Left lung (tissue), 10 donors: Measurements from ENCODE around the gene CTSE. TPM values are rescaled to one million over a fixed set of nuclear protein-coding genes. Genes with fewer than 3 reads are reported as not detected.

Experiments
- ATAC-seq: fragments of 200-7000 bp; cut with Tn5 transposase; one replicate; pipeline ENCODE4 v1.9.1; 2020; ENCODE audit warnings: moderate library complexity
- DNase-seq, 4 donors: peaks; one replicate each; pipeline ENCODE4 v3.0.0-alpha.2; 2013 to 2020
- H3K27ac ChIP-seq, 2 donors: fragments of 200-600 bp; sonication (generic) in 1 of 2; one replicate each; pipeline versions ENCODE4 v1.5.0 to v1.8.0; 2020 to 2021
- H3K27me3 ChIP-seq, 2 donors: fragments of 200-600 bp; sonication (generic) in 1 of 2; one replicate each; pipeline versions ENCODE4 v1.5.0 to v1.8.0; 2020 to 2021
- H3K36me3 ChIP-seq, 2 donors: fragments of 200-600 bp; sonication (generic) in 1 of 2; one replicate each; pipeline versions ENCODE4 v1.5.0 to v1.8.0; 2020 to 2021
- H3K4me1 ChIP-seq, 2 donors: fragments of 200-600 bp; one replicate each; pipeline ENCODE4 v1.8.0; 2021
- H3K4me3 ChIP-seq, 2 donors: fragments of 200-600 bp; sonication (generic) in 1 of 2; one replicate each; pipeline versions ENCODE4 v1.5.0 to v1.8.0; 2020 to 2021; ENCODE audit warnings: mild to moderate bottlenecking in 1 of 2
- H3K9me3 ChIP-seq, 2 donors: fragments of 200-600 bp; sonication (generic) in 1 of 2; one replicate each; pipeline versions ENCODE4 v1.5.0 to v1.8.0; 2020 to 2021
- intact Hi-C, 2 donors: fragments of 100-400 bp; cut with DNase I; formaldehyde crosslinking; loops; one replicate each; pipeline versions ENCODE4 v1.11.2 to v1.14.2; 2022
- polyA plus RNA-seq, 6 donors: library from polyadenylated mRNA; unstranded; fragments of 120-200 nt; gene quantifications; one replicate each; pipeline ENCODE4 v1.2.1, GENCODE V29; 2013; ENCODE audit not compliant: insufficient read length in 6 of 6
- total RNA-seq, 2 donors: library from RNA; stranded (reverse); fragmentation: NEBNext Ultra II Directional; extraction: Animal tissue kit (Norgen Biotek cat#: 25700); gene quantifications; one replicate each; pipeline ENCODE4 v1.2.1, GENCODE V29; 2021
- TF ChIP-seq, protein P1 (sequence below), 2 donors: fragments of 200-600 bp; sonication (generic) in 1 of 2; IDR thresholded peaks; one replicate each; pipeline versions ENCODE4 v1.5.0 to v1.8.0; 2021; ENCODE audit warnings: antibody characterized with exemption in 2 of 2
- donor health status: DM: no; HTN: yes; CAD: no.
- donor health status: DM: no; HTN: no; CAD: no.

The CTSE gene
- total and polyA plus RNA-seq, 8 donors: 0.35 to 624 (median 0.62) TPM

DNA sequence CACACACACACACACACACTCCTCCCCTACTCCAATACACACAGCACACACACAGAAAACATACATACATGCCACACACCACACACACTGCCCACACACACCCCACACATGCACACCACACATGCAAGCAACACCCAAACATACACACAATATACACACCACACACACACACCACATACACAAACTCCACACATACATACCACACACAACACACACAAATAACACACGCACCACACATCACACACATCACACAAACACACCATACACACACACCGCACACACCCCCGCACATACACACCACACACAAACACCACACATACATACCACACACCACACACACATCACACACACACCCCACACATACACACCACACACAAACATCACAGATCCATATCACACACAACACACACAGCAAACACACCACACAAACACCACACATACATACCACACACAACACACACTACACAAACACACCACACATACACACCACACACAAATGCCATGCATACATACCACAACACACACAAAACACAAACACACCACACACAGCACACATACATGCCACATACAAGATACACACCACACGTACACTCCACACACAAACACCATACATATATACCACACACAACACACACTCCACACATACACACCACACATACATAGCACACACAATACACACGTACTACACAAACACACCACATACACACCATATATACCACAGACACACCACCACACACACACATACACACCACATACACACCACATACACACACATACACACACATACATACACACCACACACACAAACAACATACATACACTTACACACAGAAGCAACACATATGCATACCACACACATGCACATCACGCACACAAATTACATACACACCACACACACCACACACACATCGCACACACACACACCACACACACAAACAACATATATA, 19.6 kb downstream of the CTSE start:
- Histone ChIP-seq H3K27me3 (no peaks in the 10 kb centered on the region), H3K36me3 (no peaks in the 10 kb centered on the region), H3K9me3 (no peaks in the 10 kb centered on the region), H3K4me1 (peaks cover 19 to 39% of the 10 kb centered on the region in 2 donors), H3K4me3 (no peak overlapping the region), H3K27ac (no peak overlapping the region)
- DNase-seq (no peak), ATAC-seq (no peak)
- intact Hi-C loops: no loop called here
- TF ChIP-seq, protein P1, sequence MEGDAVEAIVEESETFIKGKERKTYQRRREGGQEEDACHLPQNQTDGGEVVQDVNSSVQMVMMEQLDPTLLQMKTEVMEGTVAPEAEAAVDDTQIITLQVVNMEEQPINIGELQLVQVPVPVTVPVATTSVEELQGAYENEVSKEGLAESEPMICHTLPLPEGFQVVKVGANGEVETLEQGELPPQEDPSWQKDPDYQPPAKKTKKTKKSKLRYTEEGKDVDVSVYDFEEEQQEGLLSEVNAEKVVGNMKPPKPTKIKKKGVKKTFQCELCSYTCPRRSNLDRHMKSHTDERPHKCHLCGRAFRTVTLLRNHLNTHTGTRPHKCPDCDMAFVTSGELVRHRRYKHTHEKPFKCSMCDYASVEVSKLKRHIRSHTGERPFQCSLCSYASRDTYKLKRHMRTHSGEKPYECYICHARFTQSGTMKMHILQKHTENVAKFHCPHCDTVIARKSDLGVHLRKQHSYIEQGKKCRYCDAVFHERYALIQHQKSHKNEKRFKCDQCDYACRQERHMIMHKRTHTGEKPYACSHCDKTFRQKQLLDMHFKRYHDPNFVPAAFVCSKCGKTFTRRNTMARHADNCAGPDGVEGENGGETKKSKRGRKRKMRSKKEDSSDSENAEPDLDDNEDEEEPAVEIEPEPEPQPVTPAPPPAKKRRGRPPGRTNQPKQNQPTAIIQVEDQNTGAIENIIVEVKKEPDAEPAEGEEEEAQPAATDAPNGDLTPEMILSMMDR (IDR thresholded peaks at IDR 0.05): no peak

DNA sequence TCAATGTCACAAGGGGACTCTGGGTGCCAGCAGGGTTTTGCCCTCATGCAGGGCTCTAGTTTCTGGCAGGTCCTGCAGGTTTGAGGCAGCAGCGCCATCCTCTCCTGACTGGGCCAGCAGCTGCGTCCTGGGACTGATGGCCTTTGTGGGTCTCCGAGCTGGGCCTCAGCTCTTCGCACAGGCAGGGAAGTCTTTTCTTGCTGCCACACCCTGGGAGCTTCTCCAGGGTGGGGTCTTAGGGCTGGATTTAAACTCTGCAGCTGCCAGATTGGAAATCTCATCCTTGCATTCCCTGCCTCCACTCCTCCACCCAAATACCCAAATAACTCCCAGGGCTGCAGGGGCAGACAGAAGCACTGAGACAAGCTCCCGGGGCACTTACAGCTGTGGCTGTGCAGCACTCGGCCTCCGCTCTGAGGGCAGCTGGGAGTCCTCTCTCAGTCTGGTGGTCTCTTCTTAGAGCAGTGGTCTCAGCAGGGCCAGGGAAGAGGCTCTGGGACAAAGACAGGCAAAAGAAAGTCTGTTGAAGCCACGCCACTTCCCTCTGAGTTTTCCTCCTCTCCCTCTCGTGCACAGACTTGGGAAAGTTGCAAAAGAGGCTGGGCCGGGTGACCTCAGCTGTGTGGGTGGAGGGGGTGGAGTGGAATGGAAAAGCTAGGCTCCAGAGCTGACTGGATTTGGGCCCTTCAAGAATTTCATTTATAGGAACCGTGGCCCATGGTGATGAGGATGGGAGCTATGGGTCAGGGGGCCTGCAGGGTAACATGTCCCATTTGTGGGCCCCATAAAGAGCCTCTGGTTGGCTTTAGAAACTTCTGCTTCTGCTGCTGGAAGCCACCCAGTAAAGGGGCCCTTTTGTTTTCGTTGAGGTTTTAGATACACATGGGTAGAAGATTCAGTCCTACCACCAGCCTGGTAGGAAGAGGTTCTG, 20.6 kb downstream of the CTSE start, which contains the start of gene RAB7B:
RAB7B (minus strand) TSS at position 525 of the 931 bp plus-strand sequence. CDS start 9,260 bp downstream, outside the sequence.
- Histone ChIP-seq H3K4me1 (peaks cover 19 to 39% of the 10 kb centered on the region in 2 donors), H3K27ac (peak within 1 kb of the TSS; percentile 68 to 89), H3K9me3 (no peaks in the 10 kb centered on the region), H3K4me3 (peak within 1 kb of the TSS; percentile 28 to 35), H3K27me3 (no peaks in the 10 kb centered on the region), H3K36me3 (no peaks in the 10 kb centered on the region)
- intact Hi-C loops: no loop called here
- DNase-seq (peak; percentile 47 to 86 (median 70)), ATAC-seq (peak; percentile 80)
- TF ChIP-seq, protein P1 (IDR thresholded peaks at IDR 0.05): no peak

DNA sequence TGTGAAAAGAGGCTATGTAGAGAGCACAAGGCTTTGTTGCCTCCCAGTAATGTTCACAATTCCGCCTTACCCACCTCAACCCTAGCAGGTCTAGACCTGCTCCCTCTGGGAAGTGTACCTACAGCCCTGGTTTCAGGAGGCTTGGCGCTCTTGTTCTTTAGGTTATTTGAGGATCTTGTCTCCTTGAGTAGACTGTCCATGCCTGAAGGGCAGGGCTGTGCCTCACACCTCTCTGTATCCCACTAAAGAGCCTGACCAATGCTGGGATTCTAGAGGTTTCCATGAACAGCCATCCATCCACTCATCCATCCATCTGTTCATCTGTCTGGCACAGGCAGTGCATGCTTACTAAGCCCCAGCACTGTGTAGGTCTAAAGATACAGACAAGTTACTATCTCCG, 21.5 kb downstream of the CTSE start:
- ATAC-seq (no peak), DNase-seq (no peak)
- intact Hi-C loops: no loop called here
- Histone ChIP-seq H3K27ac (peak overlapping the region in 1 of 2 donors; percentile 89), H3K36me3 (no peaks in the 10 kb centered on the region), H3K4me3 (peak overlapping the region in 1 of 2 donors; percentile 35), H3K9me3 (no peaks in the 10 kb centered on the region), H3K27me3 (no peaks in the 10 kb centered on the region), H3K4me1 (peaks cover 19 to 39% of the 10 kb centered on the region in 2 donors)
- TF ChIP-seq, protein P1 (IDR thresholded peaks at IDR 0.05): no peak

DNA sequence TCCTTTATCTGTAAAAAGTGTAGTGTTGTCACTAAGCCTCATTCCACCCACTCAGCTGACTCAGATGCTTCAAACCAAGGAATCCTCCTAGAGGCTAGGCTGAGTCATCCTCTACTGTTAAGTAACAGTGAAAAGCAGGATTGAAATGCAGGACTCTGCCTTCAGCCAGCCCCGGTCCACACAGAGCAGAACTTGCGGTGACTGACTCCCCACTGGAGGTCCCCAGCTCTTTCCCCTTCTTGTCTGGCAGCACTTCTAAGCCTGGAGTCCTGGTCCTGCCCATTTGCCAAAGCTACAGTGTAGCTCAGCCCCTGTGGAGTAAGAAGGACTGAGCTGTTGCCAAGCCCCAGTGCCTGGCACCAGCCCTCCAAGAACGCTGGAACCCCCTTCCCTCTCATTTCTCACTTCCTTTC, 22.2 kb downstream of the CTSE start:
- ATAC-seq: peak; percentile 81
- peak in 2 of 4 donors; percentile 71 to 75 for DNase-seq
- peak overlapping the region; percentile 13 to 89 for H3K27ac ChIP-seq
- H3K27me3 ChIP-seq: no peaks in the 10 kb centered on the region
- H3K4me1 ChIP-seq: peaks cover 19 to 39% of the 10 kb centered on the region in 2 donors
- intact Hi-C loops: no loop called here
- H3K4me3 ChIP-seq: peak overlapping the region in 1 of 2 donors; percentile 35
- no peaks in the 10 kb centered on the region for H3K9me3 ChIP-seq
- no peaks in the 10 kb centered on the region for H3K36me3 ChIP-seq
- TF ChIP-seq, protein P1 (IDR thresholded peaks at IDR 0.05): no peak
